Vagina (tissue), 2 donors: ENCODE data around the gene JSRP1. TPM values are rescaled to one million over a fixed set of nuclear protein-coding genes. Genes with fewer than 3 reads are reported as not detected.

Experiments used
- DNase-seq, 2 donors: peaks; one replicate each; pipeline ENCODE4 v3.0.0-alpha.2; 2017; ENCODE audit errors: extremely low spot score in 2 of 2
- H3K27ac ChIP-seq: fragments of 200-600 bp; sonication (generic); one replicate; pipeline ENCODE4 v1.5.1; 2019
- H3K27me3 ChIP-seq: fragments of 200-600 bp; sonication (generic); one replicate; pipeline ENCODE4 v1.5.1; 2019
- H3K36me3 ChIP-seq, 2 donors: fragments of 200-600 bp; sonication (generic); one replicate each; pipeline ENCODE4 v1.5.1; 2017 to 2019
- H3K4me1 ChIP-seq: fragments of 200-600 bp; sonication (generic); one replicate; pipeline ENCODE4 v1.5.1; 2019
- H3K4me3 ChIP-seq, 2 donors: fragments of 200-600 bp; sonication (generic); 1 replicate in 1 of 2; 2 replicates in 1 of 2; pipeline ENCODE4 v1.5.1; 2016 to 2019
- H3K9me3 ChIP-seq: fragments of 200-600 bp; sonication (generic); one replicate; pipeline ENCODE4 v1.5.1; 2019
- CTCF ChIP-seq, 3 experiments: fragments of 450-650 bp in 2 of 3; fragments of 200-600 bp in 1 of 3; sonication (generic) in 1 of 3; IDR thresholded peaks; one replicate each; pipeline ENCODE4 v1.5.1; 2017 to 2019; ENCODE audit warnings: antibody characterized with exemption in 3 of 3, mild to moderate bottlenecking in 2 of 3, moderate library complexity in 2 of 3
- POLR2A ChIP-seq, 2 donors: fragments of 450-650 bp; IDR thresholded peaks; one replicate each; pipeline ENCODE4 v1.6.1; 2017; ENCODE audit warnings: antibody characterized with exemption in 2 of 2, mild to moderate bottlenecking in 2 of 2, moderate library complexity in 2 of 2
- POLR2AphosphoS5 ChIP-seq, 2 donors: sonication (generic); formaldehyde crosslinking; IDR thresholded peaks; one replicate each; pipeline ENCODE4 v1.9.0; 2017; ENCODE audit warnings: antibody characterized with exemption in 2 of 2, mild to moderate bottlenecking in 2 of 2, low read depth in 1 of 2; ENCODE audit not compliant: insufficient read depth in 1 of 2
- intact Hi-C: fragments of 100-400 bp; cut with DNase I; formaldehyde crosslinking; loops from one replicate; pipeline ENCODE4 v1.15.1; 2023
- total RNA-seq: library from RNA; depleted of rRNA; stranded (reverse); fragments of >200 nt; gene quantifications from one replicate; pipeline ENCODE4 v1.2.3, GENCODE V29; 2016

The JSRP1 gene
- total RNA-seq, 1 donor from 2014 or later: not detected

GRCh38 chr19:2228157-2229030 lies 27.8 kb downstream of the JSRP1 start:
- H3K4me3 ChIP-seq: no peak overlapping the region
- H3K36me3 ChIP-seq: peaks cover 0 to 39% of the 10 kb centered on the region in 2 donors
- no peaks in the 10 kb centered on the region for H3K27me3 ChIP-seq
- no peaks in the 10 kb centered on the region for H3K9me3 ChIP-seq
- intact Hi-C loops: no loop called here
- H3K4me1 ChIP-seq: peaks cover 3% of the 10 kb centered on the region
- DNase-seq: no peak
- TF ChIP-seq CTCF (IDR thresholded peaks at IDR 0.05): no peak
- no peak for TF ChIP-seq POLR2A (IDR thresholded peaks at IDR 0.05)
- no peak for TF ChIP-seq POLR2AphosphoS5 (IDR thresholded peaks at IDR 0.05; ENCODE audit: insufficient read depth in 1 of 2, low read depth in 1 of 2)
- H3K27ac ChIP-seq: no peak overlapping the region

- TF ChIP-seq CTCF (IDR thresholded peaks at IDR 0.05) (no peak), POLR2AphosphoS5 (IDR thresholded peaks at IDR 0.05; ENCODE audit: insufficient read depth in 1 of 2, low read depth in 1 of 2) (no peak), POLR2A (IDR thresholded peaks at IDR 0.05) (no peak)
- DNase-seq: no peak
- no peaks in the 10 kb centered on the region for H3K4me1 ChIP-seq
- no peak overlapping the region for H3K4me3 ChIP-seq
- H3K36me3 ChIP-seq: peaks cover 0 to 33% of the 10 kb centered on the region in 2 donors
- no peaks in the 10 kb centered on the region for H3K9me3 ChIP-seq
- H3K27me3 ChIP-seq: no peaks in the 10 kb centered on the region
- intact Hi-C loops: no loop called here
- no peak overlapping the region for H3K27ac ChIP-seq
These were observed 28.6 kb downstream of the JSRP1 start for GRCh38 chr19:2227415-2228156.

GRCh38 chr19:2226840-2227360 lies 29.3 kb downstream of the JSRP1 start:
- H3K9me3 ChIP-seq: no peaks in the 10 kb centered on the region
- no peak for DNase-seq
- no peak for TF ChIP-seq POLR2A (IDR thresholded peaks at IDR 0.05)
- TF ChIP-seq POLR2AphosphoS5 (IDR thresholded peaks at IDR 0.05; ENCODE audit: insufficient read depth in 1 of 2, low read depth in 1 of 2): no peak
- no peak for TF ChIP-seq CTCF (IDR thresholded peaks at IDR 0.05)
- H3K27me3 ChIP-seq: no peaks in the 10 kb centered on the region
- no peak overlapping the region for H3K4me3 ChIP-seq
- intact Hi-C loops: no loop called here
- peaks cover 0 to 33% of the 10 kb centered on the region in 2 donors for H3K36me3 ChIP-seq
- H3K27ac ChIP-seq: no peak overlapping the region
- no peaks in the 10 kb centered on the region for H3K4me1 ChIP-seq

GRCh38 chr19:2226051-2226839 lies 30.0 kb downstream of the JSRP1 start:
- no peak overlapping the region for H3K27ac ChIP-seq
- H3K27me3 ChIP-seq: no peaks in the 10 kb centered on the region
- peaks cover 0 to 33% of the 10 kb centered on the region in 2 donors for H3K36me3 ChIP-seq
- H3K9me3 ChIP-seq: no peaks in the 10 kb centered on the region
- intact Hi-C loops: no loop called here
- H3K4me3 ChIP-seq: no peak overlapping the region
- TF ChIP-seq POLR2A (IDR thresholded peaks at IDR 0.05): no peak
- TF ChIP-seq CTCF (IDR thresholded peaks at IDR 0.05): no peak
- TF ChIP-seq POLR2AphosphoS5 (IDR thresholded peaks at IDR 0.05; ENCODE audit: insufficient read depth in 1 of 2, low read depth in 1 of 2): no peak
- DNase-seq: no peak
- no peaks in the 10 kb centered on the region for H3K4me1 ChIP-seq
